Neural progenitor cell (in vitro differentiated cells): ENCODE data around the gene TOLLIP.

Source experiments
- EZH2 ChIP-seq: fragments of 200-600 bp; sonication (generic); IDR thresholded peaks from 2 replicates; pipeline ENCODE4 v1.6.1; 2017; ENCODE audit warnings: antibody characterized with exemption, mild to moderate bottlenecking, moderate library complexity
- TF ChIP-seq, protein P1 (sequence below): fragments of 200-600 bp; sonication (generic); IDR thresholded peaks from 2 replicates; pipeline ENCODE4 v1.5.1; 2017; ENCODE audit warnings: antibody characterized with exemption, mild to moderate bottlenecking

DNA sequence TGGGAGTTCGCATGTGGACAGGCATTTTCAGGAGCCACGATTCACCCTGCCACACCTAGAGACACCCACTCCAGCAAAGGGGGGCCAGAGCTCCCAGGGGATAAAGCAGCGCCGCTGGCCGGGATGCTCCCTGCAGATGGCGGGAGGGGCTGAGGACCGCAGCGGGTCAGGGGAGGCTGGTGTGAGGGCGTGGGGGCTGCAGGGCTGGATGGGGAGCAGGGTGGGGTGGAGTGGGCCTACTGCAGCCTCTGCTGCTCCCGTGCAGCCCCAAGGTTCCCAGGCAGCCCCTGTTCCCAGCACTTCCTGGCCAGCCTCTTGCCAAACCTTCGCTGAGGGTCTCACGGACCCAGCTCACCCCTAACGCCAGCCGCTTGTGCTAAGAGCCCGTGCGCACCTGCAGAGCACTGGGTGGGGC is 73.5 kb downstream of the TOLLIP start:
- TF ChIP-seq EZH2: no peak
- TF ChIP-seq, protein P1, sequence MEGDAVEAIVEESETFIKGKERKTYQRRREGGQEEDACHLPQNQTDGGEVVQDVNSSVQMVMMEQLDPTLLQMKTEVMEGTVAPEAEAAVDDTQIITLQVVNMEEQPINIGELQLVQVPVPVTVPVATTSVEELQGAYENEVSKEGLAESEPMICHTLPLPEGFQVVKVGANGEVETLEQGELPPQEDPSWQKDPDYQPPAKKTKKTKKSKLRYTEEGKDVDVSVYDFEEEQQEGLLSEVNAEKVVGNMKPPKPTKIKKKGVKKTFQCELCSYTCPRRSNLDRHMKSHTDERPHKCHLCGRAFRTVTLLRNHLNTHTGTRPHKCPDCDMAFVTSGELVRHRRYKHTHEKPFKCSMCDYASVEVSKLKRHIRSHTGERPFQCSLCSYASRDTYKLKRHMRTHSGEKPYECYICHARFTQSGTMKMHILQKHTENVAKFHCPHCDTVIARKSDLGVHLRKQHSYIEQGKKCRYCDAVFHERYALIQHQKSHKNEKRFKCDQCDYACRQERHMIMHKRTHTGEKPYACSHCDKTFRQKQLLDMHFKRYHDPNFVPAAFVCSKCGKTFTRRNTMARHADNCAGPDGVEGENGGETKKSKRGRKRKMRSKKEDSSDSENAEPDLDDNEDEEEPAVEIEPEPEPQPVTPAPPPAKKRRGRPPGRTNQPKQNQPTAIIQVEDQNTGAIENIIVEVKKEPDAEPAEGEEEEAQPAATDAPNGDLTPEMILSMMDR: no peak
